ENCODE results near the gene LRRC41.

GRCh38 chr1:46263146-46263545 is 40.3 kb downstream of the LRRC41 start:
- no peak for TF ChIP-seq FOXP2 (optimal IDR thresholded peaks at IDR 0.05; ENCODE audit: control extremely low read depth, extremely low read length, insufficient read depth)
- no peak for TF ChIP-seq EZH2 (IDR thresholded peaks at IDR 0.05)
- no peak for TF ChIP-seq POLR2AphosphoS5 (IDR thresholded peaks at IDR 0.05; ENCODE audit: borderline replicate concordance, low read depth, low read length)
